Measurements from ENCODE around the gene CENPI.

Gene CENPI

GRCh38 chrX:101078716-101079598 lies 19.0 kb upstream of the CENPI start, which contains the start of gene TMEM35A:
TSS of gene TMEM35A (plus strand) at chrX:101078879. CDS start at chrX:101079003, 124 bp downstream.
- Histone ChIP-seq H3K27me3 (replicated peaks; ENCODE audit: insufficient read depth, low read length) (no peaks in the 10 kb centered on the region), H3K9me2 (replicated peaks; ENCODE audit: insufficient read depth, low read length) (no peaks in the 10 kb centered on the region), H3K36me3 (replicated peaks; ENCODE audit: insufficient read depth, low read length) (no peaks in the 10 kb centered on the region), H3K4me1 (ENCODE audit: low read length) (no peaks in the 10 kb centered on the region), H3K27ac (ENCODE audit: low read length) (no peak within 1 kb of the TSS), H3K4me3 (ENCODE audit: low read length) (no peak within 1 kb of the TSS), H2AFZ (ENCODE audit: low read length) (no peak within 1 kb of the TSS), H3K9me3 (replicated peaks; ENCODE audit: insufficient read depth, low read length) (no peaks in the 10 kb centered on the region), H4K20me1 (ENCODE audit: insufficient read depth, low read length) (no peaks in the 10 kb centered on the region), H3K79me2 (ENCODE audit: low read length) (no peaks in the 10 kb centered on the region), H3K9ac (ENCODE audit: low read length) (no peak within 1 kb of the TSS), H3K4me2 (ENCODE audit: low read depth, low read length) (no peak within 1 kb of the TSS), H3F3A (ENCODE audit: insufficient read depth, low read length) (no peaks in the 10 kb centered on the region)
- no peak for TF ChIP-seq EZH2phosphoT487 (IDR thresholded peaks at IDR 0.05; ENCODE audit: low read length)
- no peak for TF ChIP-seq CTCF (IDR thresholded peaks at IDR 0.05; ENCODE audit: low read length)
- no peak for TF ChIP-seq EZH2 (optimal IDR thresholded peaks at IDR 0.05; ENCODE audit: low read depth, low read length)
- no peak for DNase-seq

GRCh38 chrX:101079736-101080270 lies 18.2 kb upstream of the CENPI start:
- H3K9me2 ChIP-seq (replicated peaks; ENCODE audit: insufficient read depth, low read length) = no peaks in the 10 kb centered on the region
- no peaks in the 10 kb centered on the region for H3K9me3 ChIP-seq (replicated peaks; ENCODE audit: insufficient read depth, low read length)
- no peak for DNase-seq
- no peaks in the 10 kb centered on the region for H3K27me3 ChIP-seq (replicated peaks; ENCODE audit: insufficient read depth, low read length)
- H3K79me2 ChIP-seq (ENCODE audit: low read length) = no peaks in the 10 kb centered on the region
- no peak overlapping the region for H3K4me3 ChIP-seq (ENCODE audit: low read length)
- H3K4me1 ChIP-seq (ENCODE audit: low read length) = no peaks in the 10 kb centered on the region
- H3F3A ChIP-seq (ENCODE audit: insufficient read depth, low read length) = no peaks in the 10 kb centered on the region
- no peaks in the 10 kb centered on the region for H4K20me1 ChIP-seq (ENCODE audit: insufficient read depth, low read length)
- no peak overlapping the region for H3K9ac ChIP-seq (ENCODE audit: low read length)
- no peak overlapping the region for H3K4me2 ChIP-seq (ENCODE audit: low read depth, low read length)
- H3K36me3 ChIP-seq (replicated peaks; ENCODE audit: insufficient read depth, low read length) = no peaks in the 10 kb centered on the region
- no peak overlapping the region for H3K27ac ChIP-seq (ENCODE audit: low read length)
- no peak overlapping the region for H2AFZ ChIP-seq (ENCODE audit: low read length)
- TF ChIP-seq EZH2phosphoT487 (IDR thresholded peaks at IDR 0.05; ENCODE audit: low read length) (no peak), EZH2 (optimal IDR thresholded peaks at IDR 0.05; ENCODE audit: low read depth, low read length) (no peak), CTCF (IDR thresholded peaks at IDR 0.05; ENCODE audit: low read length) (no peak)

- Histone ChIP-seq H4K20me1 (ENCODE audit: insufficient read depth, low read length) (no peaks in the 10 kb centered on the region), H3K4me1 (ENCODE audit: low read length) (no peaks in the 10 kb centered on the region), H3K4me3 (ENCODE audit: low read length) (no peak overlapping the region), H3K27me3 (replicated peaks; ENCODE audit: insufficient read depth, low read length) (no peaks in the 10 kb centered on the region), H3K4me2 (ENCODE audit: low read depth, low read length) (no peak overlapping the region), H3K36me3 (replicated peaks; ENCODE audit: insufficient read depth, low read length) (no peaks in the 10 kb centered on the region), H3K27ac (ENCODE audit: low read length) (no peak overlapping the region), H3K9me3 (replicated peaks; ENCODE audit: insufficient read depth, low read length) (no peaks in the 10 kb centered on the region), H3K79me2 (ENCODE audit: low read length) (no peaks in the 10 kb centered on the region), H3K9ac (ENCODE audit: low read length) (no peak overlapping the region), H3K9me2 (replicated peaks; ENCODE audit: insufficient read depth, low read length) (no peaks in the 10 kb centered on the region), H3F3A (ENCODE audit: insufficient read depth, low read length) (no peaks in the 10 kb centered on the region), H2AFZ (ENCODE audit: low read length) (no peak overlapping the region)
- no peak for DNase-seq
- TF ChIP-seq CTCF (IDR thresholded peaks at IDR 0.05; ENCODE audit: low read length) = no peak
- no peak for TF ChIP-seq EZH2phosphoT487 (IDR thresholded peaks at IDR 0.05; ENCODE audit: low read length)
- TF ChIP-seq EZH2 (optimal IDR thresholded peaks at IDR 0.05; ENCODE audit: low read depth, low read length) = no peak
Observed at GRCh38 chrX:101080326-101081124, 17.5 kb upstream of the CENPI start.
